Measurements from ENCODE around the gene TBC1D5. TPM values are rescaled to one million over a fixed set of nuclear protein-coding genes. Genes with fewer than 3 reads are reported as not detected.

TBC1D5 gene
- total RNA-seq, 1 experiment from 2014 or later = 33.9 TPM

GRCh38 chr3:17432236-17432635, 310.2 kb downstream of the TBC1D5 start:
- H3K36me3 ChIP-seq (ENCODE audit: control insufficient read depth in 1 of 2, insufficient read depth in 2 of 2, low read length in 2 of 2) = no peaks in the 10 kb centered on the region
- no TSS peak for BruUV-seq (replicated peaks)
- H3K9me2 ChIP-seq (ENCODE audit: insufficient read depth) = no peaks in the 10 kb centered on the region
- H2AFZ ChIP-seq (ENCODE audit: low read depth, low read length, poor library complexity, severe bottlenecking) = no peak overlapping the region
- H3K4me3 ChIP-seq (replicated peaks in 1 of 2; ENCODE audit: low read depth in 1 of 2, low read length in 2 of 2) = no peak overlapping the region
- POLR2A ChIA-PET = interaction anchor here (0.6 kb wide), 1 partner anchor 406 kb away, joined by 3 read pairs; no protein-coding TSS in a partner anchor
- no peak for TF ChIP-seq ZFX (IDR thresholded peaks at IDR 0.05)
- TF ChIP-seq SRF (IDR thresholded peaks at IDR 0.05; ENCODE audit: low read depth) = no peak
- TF ChIP-seq CBX3 (IDR thresholded peaks at IDR 0.05; ENCODE audit: low read depth) = no peak
- no peak for TF ChIP-seq REST (IDR thresholded peaks at IDR 0.05; ENCODE audit: low read depth)
- no peak for TF ChIP-seq POLR2AphosphoS5 (IDR thresholded peaks at IDR 0.05; ENCODE audit: low read depth, low read length)
- TF ChIP-seq YY1 (IDR thresholded peaks at IDR 0.05; ENCODE audit: extremely low read depth, insufficient replicate concordance, low read depth, low read length) = no peak
- no peak for TF ChIP-seq RAD21 (IDR thresholded peaks at IDR 0.05; ENCODE audit: low read depth)
- TF ChIP-seq SP1 (IDR thresholded peaks at IDR 0.05; ENCODE audit: low read depth) = no peak
- TF ChIP-seq JUND (IDR thresholded peaks at IDR 0.05) = no peak
- no peak for TF ChIP-seq ATF3 (IDR thresholded peaks at IDR 0.05)
- no peak for TF ChIP-seq EZH2 (IDR thresholded peaks at IDR 0.05)
- TF ChIP-seq EGR1 (IDR thresholded peaks at IDR 0.05; ENCODE audit: low read depth) = no peak
- TF ChIP-seq CTCF (IDR thresholded peaks at IDR 0.05 in 2 of 3, conservative IDR thresholded peaks at IDR 0.05 in 1 of 3; ENCODE audit: borderline replicate concordance in 1 of 3, insufficient read depth in 1 of 3, low read depth in 2 of 3, low read length in 2 of 3) = no peak
- no peak for TF ChIP-seq POLR2A (IDR thresholded peaks at IDR 0.05; ENCODE audit: borderline replicate concordance, extremely low read depth, insufficient read depth, insufficient read length)
- TF ChIP-seq FOSL1 (IDR thresholded peaks at IDR 0.05; ENCODE audit: low read depth) = no peak
- no peak for TF ChIP-seq ELF1 (IDR thresholded peaks at IDR 0.05; ENCODE audit: borderline replicate concordance, low read depth)
- H3K79me2 ChIP-seq (ENCODE audit: insufficient read depth, low read length) = no peaks in the 10 kb centered on the region
- intact Hi-C loops (cut with micrococcal nuclease) = loop anchor here (1.0 kb wide), 1 partner anchor 409 kb away; no protein-coding TSS in a partner anchor
- CTCF ChIA-PET = interaction anchor here (1.0 kb wide), 1 partner anchor 409 kb away, joined by 3 read pairs; no protein-coding TSS in a partner anchor
- H3K27me3 ChIP-seq (ENCODE audit: insufficient read depth, low read length) = no peaks in the 10 kb centered on the region
- H3K27ac ChIP-seq (ENCODE audit: low read depth, low read length) = no peak overlapping the region
- no peak overlapping the region for H3K9ac ChIP-seq (ENCODE audit: low read length)
- no peak overlapping the region for H3K4me2 ChIP-seq (ENCODE audit: low read length)
- H4K20me1 ChIP-seq (ENCODE audit: insufficient read depth) = no peaks in the 10 kb centered on the region
- H3K9me3 ChIP-seq (ENCODE audit: control insufficient read depth in 1 of 2, insufficient read depth in 1 of 2, low read depth in 1 of 2, low read length in 2 of 2) = no peaks in the 10 kb centered on the region
- no peaks in the 10 kb centered on the region for H3K4me1 ChIP-seq (ENCODE audit: control insufficient read depth in 1 of 2, insufficient read depth in 2 of 2, low read length in 2 of 2)
- no peak for DNase-seq (ENCODE audit: low read depth, low spot score)
- no peak for ATAC-seq
- RAD21 ChIA-PET (ENCODE audit: low non-redundant PET in 1 of 2, low total read pairs in 2 of 2, uncharacterized antibody in 2 of 2, unreplicated experiment in 2 of 2) = no interaction called here

All from HCT116 (cell line).